HG03066 (cell line): ENCODE measurements around the gene ZFAND2A.
"Not testable (repeated sequence)": the region's sequence is repeated elsewhere in the genome, so short reads cannot be mapped to it uniquely, and the experiment has no call there.

ENCODE experiments used
- ATAC-seq: cut with Tn5 transposase; IDR thresholded peaks from one replicate; pipeline ENCODE4 v1.9.1; 2021; ENCODE audit warnings: low read depth; ENCODE audit not compliant: unreplicated experiment

ZFAND2A gene

DNA sequence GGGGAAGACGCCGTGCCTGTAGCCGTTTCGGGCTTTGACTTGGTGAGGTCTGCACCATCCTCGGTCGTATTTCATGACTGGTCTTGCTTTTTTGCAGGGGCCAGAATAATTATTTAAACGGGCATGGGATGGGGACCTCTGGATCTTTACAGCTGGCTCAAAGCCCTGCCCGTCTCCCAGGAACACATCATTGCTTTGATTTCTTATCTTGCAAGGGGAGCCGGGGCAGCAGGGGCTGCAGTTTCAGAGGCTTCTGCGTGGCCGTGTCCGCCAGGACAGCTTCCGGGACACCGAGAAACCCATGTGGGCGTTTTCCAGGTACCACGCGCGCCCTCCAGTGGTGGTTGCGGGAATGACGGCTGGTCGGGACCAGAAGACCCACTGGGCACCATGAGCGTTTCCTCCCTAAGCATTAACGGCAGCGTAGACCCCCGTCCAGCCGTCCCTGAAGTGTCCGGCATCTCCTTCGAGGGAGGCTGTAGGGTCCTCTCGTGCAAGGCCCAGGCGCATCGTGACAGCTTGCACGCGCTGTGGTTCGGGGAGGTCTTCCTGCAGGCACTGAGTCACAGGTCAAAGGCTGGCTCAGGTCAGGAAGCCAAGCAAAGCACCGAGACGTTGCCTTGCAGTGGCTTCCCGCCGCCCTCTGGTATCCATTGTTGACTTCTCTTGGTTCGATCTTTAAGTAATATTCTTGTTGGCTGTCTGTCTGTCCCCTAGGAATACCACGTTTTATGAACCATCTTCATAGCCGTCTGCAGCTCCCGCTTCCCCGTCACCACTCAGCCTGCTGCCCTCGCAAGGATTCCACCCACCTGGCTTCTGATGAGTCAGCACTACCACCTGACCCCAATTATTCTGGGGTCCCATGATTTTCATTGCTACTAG lies 16.2 kb upstream of the ZFAND2A start:
- ATAC-seq = peak; percentile 80

DNA sequence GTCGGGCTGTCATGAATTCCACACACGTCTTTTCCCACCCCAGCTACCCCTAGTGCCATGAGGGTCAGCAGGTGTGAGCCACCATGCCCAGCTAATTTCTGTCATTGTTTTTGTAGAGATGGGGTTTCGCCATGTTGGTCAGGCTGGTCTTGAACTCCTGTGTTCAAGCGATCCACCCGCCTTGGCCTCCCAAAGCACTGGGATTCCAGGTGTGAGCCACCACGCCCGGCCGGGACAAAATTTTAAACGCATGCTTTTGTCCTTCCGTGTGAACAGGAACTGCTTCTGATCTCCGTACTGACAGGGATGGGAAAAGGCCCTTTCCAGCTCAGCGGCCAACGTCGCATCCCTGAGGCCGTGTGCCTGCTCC lies 15.6 kb upstream of the ZFAND2A start:
- ATAC-seq = no peak

DNA sequence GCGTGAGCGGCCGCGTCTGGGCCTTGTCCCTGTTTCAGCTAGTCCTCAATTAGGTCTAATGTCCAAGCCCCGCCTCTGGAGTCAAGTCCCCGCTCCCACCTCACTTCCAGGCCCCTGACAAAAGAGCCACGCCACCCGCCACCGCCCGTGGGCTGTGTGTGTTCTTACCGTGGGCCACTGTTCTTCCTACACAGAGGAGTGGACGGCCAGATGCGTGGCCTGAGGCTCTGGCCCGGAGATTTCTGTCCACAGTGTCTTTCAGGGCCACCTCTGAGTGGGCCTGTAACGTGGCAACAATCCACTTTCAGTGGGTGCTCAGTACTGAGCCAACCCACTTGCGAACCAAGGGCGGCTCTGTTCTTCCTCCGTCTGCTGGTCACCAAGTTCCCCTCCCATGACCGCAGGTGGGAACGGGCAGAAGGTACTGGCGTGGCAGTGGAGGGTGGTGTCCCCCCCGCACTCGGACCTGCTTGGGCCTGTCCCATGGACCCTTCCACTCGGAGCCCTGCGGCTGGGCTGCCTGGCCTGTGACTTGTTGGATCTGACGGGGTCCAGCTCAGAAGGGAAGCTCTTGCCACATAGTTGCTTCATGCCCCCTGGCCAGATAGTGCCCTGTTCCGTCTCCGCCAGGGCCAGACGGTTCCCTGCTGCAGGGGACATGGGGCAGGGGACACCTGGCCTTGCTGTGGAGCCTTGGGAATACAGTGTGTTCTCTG lies 15.0 kb upstream of the ZFAND2A start:
- no peak for ATAC-seq

DNA sequence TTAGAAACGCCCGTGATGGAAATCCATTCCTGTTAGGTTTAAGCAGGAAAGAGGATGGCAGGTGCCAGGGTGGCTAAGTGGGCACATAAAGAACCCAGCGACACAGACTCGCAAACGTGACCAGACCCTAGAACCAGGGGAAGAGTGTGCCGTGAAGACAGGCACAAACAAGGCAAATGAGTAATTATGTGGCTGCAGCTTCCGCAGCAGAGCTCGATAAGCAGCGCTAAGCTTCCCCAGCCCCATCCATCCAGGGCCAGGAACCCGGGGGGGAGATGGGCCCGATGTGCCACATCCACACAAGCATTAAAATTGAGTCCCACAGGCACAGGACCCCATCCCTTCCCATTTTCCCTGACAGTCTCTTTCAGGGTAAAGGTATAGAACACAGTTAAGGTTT lies 14.0 kb upstream of the ZFAND2A start:
- ATAC-seq = no peak

DNA sequence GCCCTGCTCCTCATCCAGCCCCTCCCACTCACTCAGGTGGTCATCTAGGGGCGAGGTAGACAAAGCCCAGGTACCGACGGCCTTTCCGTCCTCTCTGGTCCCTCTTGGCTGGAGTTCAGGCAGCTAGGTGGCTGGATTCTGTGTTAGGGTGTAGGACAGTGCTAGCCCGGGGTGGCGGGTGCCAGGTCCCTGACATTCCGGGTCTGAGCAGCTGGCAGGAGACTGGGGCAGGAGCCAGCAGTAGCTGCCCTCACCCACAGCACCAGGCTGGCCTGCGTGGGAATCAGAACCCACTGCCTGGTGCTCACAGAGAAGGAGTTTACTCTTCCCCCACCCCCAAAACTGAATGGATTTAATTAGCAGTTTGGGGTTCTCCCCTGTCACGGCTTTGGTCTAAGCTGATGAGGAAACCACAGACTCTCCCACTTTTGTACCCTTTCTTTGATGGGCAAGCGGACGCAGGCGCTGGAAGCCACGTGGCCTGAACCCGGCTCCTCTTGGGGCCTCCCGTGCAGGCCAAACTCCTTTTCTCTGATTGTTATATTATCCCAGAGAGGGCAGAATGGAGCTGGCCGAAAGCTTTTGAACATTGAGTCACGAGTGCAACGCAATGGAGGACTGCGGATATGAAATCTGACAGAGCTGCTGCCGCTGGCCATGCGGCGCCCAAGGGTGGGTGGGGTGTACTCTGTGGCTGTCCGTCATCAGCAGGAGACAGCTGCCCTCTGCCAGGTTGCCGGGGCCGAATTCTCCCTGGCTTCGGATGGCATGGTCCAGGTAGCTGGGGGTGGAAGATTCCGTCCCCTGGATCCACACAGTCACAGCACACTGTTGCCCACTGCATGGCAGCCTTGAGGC lies 12.9 kb upstream of the ZFAND2A start:
- ATAC-seq = no peak

DNA sequence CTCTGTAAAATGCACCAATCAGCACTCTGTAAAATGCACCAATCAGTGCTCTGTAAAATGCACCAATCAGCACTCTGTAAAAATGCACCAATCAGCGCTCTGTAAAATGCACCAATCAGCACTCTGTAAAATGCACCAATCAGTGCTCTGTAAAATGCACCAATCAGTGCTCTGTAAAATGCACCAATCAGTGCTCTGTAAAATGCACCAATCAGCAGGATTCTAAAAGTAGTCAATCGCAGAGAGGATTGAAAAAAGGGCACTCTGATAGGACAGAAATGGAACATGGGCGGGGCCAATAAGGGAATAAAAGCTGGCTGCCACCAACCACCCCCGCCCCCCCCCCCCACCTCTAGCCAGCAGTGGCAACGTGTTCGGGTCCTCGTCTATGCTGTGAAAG lies 11.5 kb upstream of the ZFAND2A start:
- not testable (repeated sequence) for ATAC-seq

DNA sequence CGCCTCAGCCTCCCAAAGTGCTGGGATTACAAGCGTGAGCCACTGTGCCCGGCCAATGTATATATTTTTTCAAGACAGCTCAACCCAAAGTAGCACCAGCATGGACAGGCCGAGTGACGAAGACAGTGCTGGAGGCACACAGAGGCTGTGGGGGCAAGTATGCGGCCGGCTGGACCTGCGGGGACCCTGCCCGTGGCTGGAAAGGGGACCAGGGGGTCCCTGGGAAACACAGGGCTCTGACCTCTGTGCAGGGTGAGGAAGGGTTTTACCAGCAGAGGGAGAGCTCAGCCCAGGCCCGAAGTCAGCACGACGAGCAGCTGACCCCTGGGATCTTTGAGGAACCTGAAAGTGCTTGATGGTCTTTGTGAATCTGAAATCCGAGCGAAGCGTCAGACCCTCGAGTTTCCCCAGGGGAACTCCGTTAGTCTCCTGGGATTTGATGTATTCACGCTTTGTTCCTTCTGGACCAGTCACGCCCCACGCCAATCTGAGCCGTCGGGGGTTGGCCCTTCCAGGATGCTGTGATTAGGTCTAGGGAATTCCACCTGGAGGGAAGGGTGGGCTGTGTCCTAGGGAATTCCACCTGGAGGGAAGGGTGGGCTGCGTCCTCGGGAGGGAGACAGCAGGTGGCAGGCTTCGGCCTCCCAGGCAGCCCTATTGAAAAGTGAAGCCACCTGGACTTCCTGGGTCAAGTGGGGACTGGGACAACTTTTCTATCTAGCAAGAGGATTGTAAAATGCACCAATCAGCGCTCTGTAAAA lies 10.9 kb upstream of the ZFAND2A start:
- no peak for ATAC-seq

DNA sequence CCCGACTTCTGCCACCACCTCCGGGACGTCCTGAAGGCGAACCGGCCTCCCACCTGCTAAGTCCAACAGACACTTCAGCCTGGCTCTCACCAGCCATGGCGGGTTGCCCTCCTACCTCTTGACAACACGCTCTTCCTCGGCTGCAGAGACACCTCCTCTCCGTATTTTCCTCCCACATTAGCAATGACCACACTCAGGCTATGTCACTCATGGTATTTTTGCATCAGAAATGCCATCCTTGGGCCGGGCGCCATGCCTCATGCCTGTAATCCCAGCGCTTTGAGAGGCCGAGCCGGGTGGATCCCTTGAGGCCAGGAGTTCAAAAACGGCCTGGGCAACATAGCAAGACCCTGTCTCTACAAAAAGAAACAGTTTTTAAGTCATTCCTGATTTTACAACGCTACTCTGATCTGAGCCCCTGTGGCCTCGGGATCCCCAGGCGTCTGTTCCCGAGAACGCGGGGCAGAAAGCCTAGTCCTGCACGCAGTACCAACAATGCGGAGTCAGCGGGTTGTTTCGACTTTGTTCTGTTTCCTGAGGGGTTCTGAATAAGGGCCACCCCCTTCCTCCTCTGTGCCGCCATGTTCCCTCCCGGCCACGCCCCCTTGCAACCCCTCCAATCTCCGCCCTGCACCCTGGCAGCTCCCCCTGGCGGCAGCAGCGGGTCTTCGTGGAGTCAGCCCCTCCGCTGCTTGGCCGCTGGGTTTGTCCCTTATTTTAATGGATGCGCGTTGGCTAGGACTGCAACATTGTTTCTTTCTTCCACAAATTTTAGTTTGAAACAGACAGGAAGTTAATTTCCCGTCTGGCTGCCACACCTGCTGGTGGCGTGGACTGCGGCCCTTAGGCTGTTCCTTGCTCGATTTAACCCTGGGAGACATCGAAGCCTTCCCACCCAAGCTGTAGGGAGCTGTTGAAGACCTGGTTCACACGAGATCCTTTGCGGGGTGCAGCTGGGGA lies 9.7 kb upstream of the ZFAND2A start:
- ATAC-seq = peak; percentile 95

DNA sequence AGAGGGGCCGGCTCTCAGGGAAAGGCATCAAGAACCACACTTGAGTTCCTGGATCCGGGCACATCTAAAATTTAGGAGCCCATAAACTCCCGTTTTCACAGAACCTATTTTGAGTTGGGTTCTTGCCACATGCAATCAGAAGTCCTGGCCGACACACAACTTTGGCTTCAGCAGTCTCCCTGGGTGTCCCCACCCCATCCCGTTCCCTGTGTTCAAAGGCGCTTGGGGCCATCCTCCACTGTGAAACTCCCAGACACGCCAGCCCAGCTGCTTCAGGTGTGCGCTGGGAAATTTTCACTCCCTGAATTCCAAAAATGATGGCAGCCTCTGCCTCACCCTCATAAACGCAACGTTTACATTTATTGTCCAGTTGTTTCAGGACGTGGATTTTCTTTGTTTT lies 8.4 kb upstream of the ZFAND2A start:
- no peak for ATAC-seq

DNA sequence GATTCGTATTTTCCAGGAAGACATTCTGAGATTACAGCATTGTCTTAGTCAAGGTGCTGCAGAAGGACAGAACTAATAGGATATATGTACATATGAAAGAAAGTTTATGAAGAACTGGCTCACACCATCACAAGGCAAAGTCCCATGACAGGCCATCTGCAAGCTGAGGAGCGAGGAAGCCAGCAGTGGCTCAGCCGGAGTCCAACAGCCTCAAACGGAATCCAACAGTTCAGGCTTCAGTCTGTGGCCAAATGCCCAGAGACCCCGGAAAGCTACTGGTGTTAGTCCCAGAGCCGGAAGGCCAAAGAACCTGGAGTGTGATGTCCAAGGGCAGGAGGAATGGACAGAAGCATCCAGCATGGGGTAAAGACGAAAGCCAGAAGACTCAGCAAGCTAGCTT lies 4.4 kb upstream of the ZFAND2A start:
- ATAC-seq = no peak

DNA sequence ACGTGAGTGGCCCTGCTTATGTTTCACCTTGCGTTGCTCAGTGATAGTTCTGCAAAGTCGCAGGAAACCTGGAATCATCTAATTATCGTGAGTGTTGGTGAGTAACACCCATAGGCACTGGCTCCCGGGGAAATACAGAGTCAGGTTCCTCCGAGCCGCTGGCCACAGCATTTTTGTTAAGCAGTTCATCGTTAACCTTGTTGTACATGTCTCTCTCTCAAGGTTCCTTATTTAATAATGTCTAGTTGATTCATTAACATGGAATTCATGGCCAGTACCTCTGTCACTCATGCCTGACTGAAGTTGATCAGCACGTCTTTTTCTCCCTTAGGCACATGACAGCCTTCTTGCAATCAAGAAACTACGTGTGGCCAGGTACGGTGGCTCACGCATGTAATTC lies 3.1 kb upstream of the ZFAND2A start:
- ATAC-seq = no peak

DNA sequence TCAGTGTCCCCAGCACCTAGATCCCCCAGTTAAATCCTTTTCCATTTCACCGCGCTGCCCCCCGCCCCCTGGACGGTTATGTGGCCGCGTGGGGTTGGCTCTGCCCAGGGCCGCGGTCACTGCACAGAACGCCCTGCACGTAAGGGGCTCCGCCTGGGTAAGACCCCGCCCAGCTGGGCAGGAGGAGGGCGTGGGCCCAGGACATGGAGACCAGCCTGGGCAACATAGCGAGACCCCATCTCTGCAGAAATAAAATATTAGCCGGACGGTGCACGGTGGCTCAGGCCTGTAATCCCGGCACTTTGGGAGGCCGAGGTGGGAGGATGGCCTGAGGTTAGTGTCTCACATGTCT lies 650 bp upstream of the ZFAND2A start:
- ATAC-seq = no peak

DNA sequence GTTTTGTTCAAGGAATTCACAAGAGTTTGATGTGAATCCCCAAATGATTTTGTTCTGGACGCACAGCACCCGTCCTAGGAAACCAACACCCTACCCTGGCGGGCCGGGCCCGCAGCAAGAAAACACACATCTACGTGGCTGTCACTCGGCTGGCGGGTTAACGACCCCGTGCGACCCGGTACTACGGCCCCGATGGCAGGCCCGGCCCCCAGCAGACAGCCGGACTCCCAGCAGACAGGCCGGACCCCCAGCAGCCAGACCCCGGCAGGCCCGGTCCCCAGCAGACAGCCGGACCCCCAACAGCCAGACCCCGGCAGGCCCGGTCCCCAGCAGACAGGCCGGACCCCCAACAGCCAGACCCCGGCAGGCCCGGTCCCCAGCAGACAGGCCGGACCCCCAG lies 765 bp downstream of the ZFAND2A start:
- ATAC-seq = not testable (repeated sequence)

DNA sequence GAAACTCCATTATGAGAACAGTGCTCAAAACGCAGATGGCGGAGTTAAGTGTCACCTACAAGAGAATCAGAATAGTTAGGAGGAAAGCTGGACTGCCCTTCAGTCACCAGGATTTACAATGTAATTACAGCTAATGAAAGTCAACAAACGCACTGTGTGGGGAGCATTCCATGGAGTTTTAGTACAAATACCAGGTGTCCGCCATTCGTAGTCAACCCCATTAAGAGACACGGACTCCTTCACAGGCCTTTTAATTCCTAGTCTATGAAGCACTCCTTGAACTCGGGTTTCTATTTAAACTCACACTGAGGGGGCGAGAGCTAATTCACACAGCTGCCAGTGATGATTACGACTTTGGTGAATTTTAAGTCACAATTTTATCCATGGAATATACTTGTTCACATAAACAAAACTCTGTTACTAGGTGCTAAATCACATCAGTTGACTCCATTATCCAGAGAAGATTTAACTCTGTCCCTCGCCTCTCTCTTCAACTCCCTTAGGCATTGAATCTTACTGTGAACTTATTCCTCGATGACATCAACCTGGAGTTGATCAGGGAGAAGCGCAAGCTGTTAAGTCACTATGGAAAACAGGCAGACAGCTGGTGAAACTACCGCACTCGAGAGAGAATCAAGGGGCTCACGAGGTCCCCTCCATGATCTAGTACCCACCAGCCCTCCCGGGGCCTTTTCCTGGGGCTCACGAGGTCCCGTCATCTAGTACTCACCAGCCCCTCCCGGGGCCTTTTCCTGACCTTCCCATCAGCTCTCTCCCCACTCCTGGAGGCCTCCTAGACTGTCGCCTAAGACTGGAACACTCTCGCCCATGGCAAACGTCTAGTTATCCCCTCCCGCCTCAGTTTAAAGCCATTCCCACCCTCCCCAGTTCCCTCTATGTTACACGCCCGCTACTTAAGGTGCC lies 1.5 kb downstream of the ZFAND2A start:
- ATAC-seq = no peak

DNA sequence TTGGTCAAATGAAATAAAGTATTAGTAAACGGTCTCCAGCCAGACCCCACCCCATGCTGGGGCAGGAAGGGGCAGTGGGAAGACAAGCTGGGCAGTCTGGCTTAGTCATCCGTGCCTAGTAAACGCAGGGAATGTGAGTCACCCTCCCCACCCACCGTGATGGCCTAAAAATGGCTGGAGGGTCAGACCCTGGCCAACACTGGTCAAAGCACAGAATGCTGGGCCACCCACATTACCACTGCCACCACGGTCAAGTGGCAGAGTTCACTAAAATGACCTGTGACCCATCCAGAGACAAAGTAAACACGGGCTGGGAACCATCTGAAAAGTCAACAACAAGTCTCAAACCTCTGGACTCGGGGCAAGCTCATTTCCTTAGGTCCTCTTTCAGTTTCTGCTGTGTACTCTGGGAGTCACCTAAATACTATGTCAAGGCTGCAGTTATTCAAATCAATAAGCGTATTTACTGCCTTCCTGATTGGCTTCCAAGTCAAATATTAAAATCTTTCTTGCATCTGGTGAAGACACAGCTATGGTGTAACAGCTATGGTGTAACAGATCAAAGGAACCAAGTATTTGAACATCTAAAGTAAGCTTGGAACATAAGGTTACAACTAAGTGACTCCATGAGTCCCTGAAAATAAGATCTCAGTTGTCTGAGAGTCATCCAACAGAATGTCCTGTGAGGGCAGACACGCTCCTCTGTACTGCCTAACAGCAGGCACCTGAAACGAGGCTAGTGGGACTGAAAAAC lies 3.0 kb downstream of the ZFAND2A start:
- no peak for ATAC-seq

DNA sequence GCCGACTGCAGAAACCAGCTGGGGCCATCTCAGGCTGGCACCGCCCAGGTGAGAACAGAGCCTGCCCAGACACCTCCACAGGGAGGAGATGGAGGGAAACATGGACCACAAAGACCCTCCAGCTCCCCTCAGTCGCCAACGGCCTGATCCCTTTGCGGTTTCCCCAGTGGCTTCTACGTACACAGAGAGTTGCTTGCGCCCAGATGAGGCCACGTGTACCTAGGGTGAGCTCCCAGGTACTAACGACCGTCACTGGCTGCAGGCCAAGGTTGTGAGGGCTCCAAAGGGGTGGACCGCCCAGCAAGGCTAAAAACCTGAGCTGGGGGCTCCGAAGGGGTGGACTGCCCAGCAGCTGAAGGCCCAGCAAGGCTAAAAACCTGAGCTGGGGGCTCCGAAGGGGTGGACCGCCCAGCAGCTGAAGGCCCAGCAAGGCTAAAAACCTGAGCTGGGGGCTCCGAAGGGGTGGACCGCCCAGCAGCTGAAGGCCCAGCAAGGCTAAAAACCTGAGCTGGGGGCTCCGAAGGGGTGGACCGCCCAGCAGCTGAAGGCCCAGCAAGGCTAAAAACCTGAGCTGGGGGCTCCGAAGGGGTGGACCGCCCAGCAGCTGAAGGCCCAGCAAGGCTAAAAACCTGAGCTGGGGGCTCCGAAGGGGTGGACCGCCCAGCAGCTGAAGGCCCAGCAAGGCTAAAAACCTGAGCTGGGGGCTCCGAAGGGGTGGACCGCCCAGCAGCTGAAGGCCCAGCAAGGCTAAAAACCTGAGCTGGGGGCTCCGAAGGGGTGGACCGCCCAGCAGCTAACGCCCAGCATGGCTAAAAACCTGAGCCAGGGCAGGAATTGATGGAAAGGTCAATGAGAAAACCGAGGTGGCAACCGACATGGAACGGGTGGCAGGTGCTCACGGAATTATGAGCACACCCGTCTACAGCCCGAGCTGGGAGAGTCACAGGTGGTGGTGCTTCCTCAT lies 3.9 kb downstream of the ZFAND2A start:
- not testable (repeated sequence) for ATAC-seq
